GM12801 (cell line): ENCODE data around the gene SESN1.

ENCODE experiments used
- CTCF ChIP-seq: IDR thresholded peaks from one replicate; pipeline ENCODE4 v1.5.1; 2011; ENCODE audit warnings: control low read depth; ENCODE audit not compliant: insufficient read length; ENCODE audit errors: extremely low read depth

The SESN1 gene

DNA sequence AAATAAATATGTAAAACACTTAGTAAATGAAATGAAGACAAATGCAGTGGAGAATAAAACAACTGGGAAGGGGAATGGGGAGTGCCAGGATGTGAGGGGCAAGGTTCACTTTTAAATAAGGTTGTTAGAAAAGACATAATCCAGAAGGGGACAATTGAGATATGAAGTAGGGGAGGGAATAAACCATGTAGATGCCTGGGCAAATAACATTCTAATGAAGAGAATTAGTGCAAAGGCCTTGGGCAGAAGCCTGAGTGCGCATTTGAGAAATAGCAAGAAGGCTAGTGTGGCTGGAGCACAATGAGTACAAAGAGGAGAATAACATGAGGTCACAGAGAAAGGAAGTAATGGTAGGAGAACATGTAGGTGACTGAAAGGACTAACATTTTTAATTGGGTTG is 3.0 kb upstream of the SESN1 start:
- TF ChIP-seq CTCF = no peak

- no peak for TF ChIP-seq CTCF
Measured at GRCh38 chr6:109096208-109096607, 1.6 kb upstream of the SESN1 start.

- no peak for TF ChIP-seq CTCF
Measured at GRCh38 chr6:109095835-109096084, 1.1 kb upstream of the SESN1 start.

GRCh38 chr6:109095036-109095834 is 589 bp upstream of the SESN1 start, which contains the start of gene CEP57L1:
CEP57L1 (plus strand) TSS chr6:109095507; CDS start chr6:109145222, 49,715 bp downstream.
- no peak for TF ChIP-seq CTCF

DNA sequence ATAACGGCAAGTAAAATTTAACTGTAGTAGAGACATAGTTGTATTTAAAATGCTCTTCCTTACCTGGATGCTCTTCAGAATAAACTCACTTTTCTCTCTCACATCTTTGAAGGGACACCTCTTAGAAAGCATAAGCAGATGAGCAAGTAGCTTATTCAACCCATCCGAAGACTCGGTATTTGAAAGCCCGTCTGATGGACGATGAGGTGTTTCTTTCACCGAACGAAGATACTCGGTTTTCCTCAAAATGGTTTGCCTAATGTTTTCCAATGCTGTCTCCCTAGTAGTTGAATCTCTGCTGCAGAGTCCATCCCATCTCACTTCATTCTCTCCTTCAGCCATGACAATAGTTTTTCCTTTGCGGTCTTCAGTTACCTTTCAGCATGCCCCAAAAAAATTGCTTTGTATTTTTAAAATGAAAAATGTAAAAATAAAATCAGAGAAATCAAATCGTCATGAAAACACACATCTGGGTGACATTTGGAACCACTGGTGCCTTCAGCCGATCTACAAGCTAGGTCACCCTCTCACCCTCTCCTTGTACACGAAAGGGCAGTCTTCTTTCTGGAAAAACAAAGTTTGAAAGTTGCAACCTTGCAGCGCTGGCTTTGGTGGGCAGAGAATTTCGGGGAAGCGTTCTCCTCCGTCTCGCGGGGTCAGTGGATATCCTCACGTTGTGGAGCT is 772 bp downstream of the SESN1 start:
- no peak for TF ChIP-seq CTCF

- no peak for TF ChIP-seq CTCF
Measured at GRCh38 chr6:109092074-109092473, 2.6 kb downstream of the SESN1 start.

GRCh38 chr6:109091314-109092024 is 3.2 kb downstream of the SESN1 start:
- no peak for TF ChIP-seq CTCF
